GM20431 (cell line): Measurements from ENCODE around the gene KCNH1.

Source experiments
- in situ Hi-C: fragments of 300-500 bp; cut with MseI, MboI; formaldehyde crosslinking; loops from one replicate; pipeline ENCODE4 v1.15.0; 2020; ENCODE audit warnings: low sequenced_read_pairs; ENCODE audit not compliant: unreplicated experiment

The KCNH1 gene

GRCh38 chr1:210819266-210819665 is 314.7 kb downstream of the KCNH1 start:
- in situ Hi-C loops, result no loop called here

GRCh38 chr1:210817385-210818275 is 316.3 kb downstream of the KCNH1 start:
- in situ Hi-C loops, result no loop called here

GRCh38 chr1:210815641-210816550 is 318.1 kb downstream of the KCNH1 start:
- in situ Hi-C loops, result no loop called here

GRCh38 chr1:210814382-210815123 is 319.4 kb downstream of the KCNH1 start:
- in situ Hi-C loops, result no loop called here

- in situ Hi-C loops, result no loop called here
Observed at GRCh38 chr1:210801501-210801900, 332.4 kb downstream of the KCNH1 start.

- in situ Hi-C loops, result no loop called here
Observed at GRCh38 chr1:210800756-210801155, 333.2 kb downstream of the KCNH1 start.

GRCh38 chr1:210800301-210800700 is 333.6 kb downstream of the KCNH1 start:
- in situ Hi-C loops, result no loop called here

GRCh38 chr1:210797422-210797821 is 336.5 kb downstream of the KCNH1 start:
- in situ Hi-C loops, result no loop called here

GRCh38 chr1:210796421-210796820 is 337.5 kb downstream of the KCNH1 start:
- in situ Hi-C loops, result no loop called here

- in situ Hi-C loops, result no loop called here
Observed at GRCh38 chr1:210794445-210794844, 339.5 kb downstream of the KCNH1 start.

GRCh38 chr1:210792250-210793102 is 341.5 kb downstream of the KCNH1 start:
- in situ Hi-C loops, result no loop called here

GRCh38 chr1:210790196-210790595 is 343.8 kb downstream of the KCNH1 start:
- in situ Hi-C loops, result no loop called here

- in situ Hi-C loops, result no loop called here
Observed at GRCh38 chr1:210787800-210788199, 346.1 kb downstream of the KCNH1 start.

- in situ Hi-C loops, result no loop called here
Observed at GRCh38 chr1:210786546-210786945, 347.4 kb downstream of the KCNH1 start.

- in situ Hi-C loops, result no loop called here
Observed at GRCh38 chr1:210783925-210784324, 350.0 kb downstream of the KCNH1 start.

GRCh38 chr1:210781652-210782051 is 352.3 kb downstream of the KCNH1 start:
- in situ Hi-C loops, result no loop called here

GRCh38 chr1:210779269-210779668 is 354.7 kb downstream of the KCNH1 start:
- in situ Hi-C loops, result no loop called here

GRCh38 chr1:210777914-210778313 is 356.0 kb downstream of the KCNH1 start:
- in situ Hi-C loops, result no loop called here

- in situ Hi-C loops, result no loop called here
Observed at GRCh38 chr1:210776712-210777111, 357.2 kb downstream of the KCNH1 start.
